Adrenal gland (tissue), 5 donors: ENCODE data around the gene TIMM44.
A peak's percentile ranks its signal among the peaks of the same experiment; 100 is the strongest.
"Not testable (repeated sequence)": the region's sequence is repeated elsewhere in the genome, so short reads cannot be mapped to it uniquely, and the experiment has no call there.

Source experiments
- CTCF ChIP-seq, 6 experiments: fragments of 450-650 bp in 4 of 6; fragments of 200-600 bp in 2 of 6; sonication (generic) in 1 of 6; IDR thresholded peaks; 1 replicate in 5 of 6; 2 replicates in 1 of 6; pipeline versions ENCODE4 v1.5.1 to v1.8.0; 2016 to 2021; ENCODE audit warnings: antibody characterized with exemption in 6 of 6, mild to moderate bottlenecking in 2 of 6, moderate library complexity in 1 of 6
- POLR2A ChIP-seq, 2 donors: fragments of 450-650 bp; IDR thresholded peaks; one replicate each; pipeline ENCODE4 v1.6.1; 2017; ENCODE audit warnings: antibody characterized with exemption in 2 of 2, mild to moderate bottlenecking in 2 of 2, moderate library complexity in 1 of 2
- donor health status: DM: no; HTN: no; CAD: no.

- not testable (repeated sequence) for TF ChIP-seq CTCF (IDR thresholded peaks at IDR 0.05)
- TF ChIP-seq POLR2A (IDR thresholded peaks at IDR 0.05) = peak in 1 of 2 donors; percentile 47
Observed at GRCh38 chr19:7893362-7894101, 49.9 kb downstream of the TIMM44 start.
